Measurements from ENCODE around the gene CNIH3.

Gene CNIH3

DNA sequence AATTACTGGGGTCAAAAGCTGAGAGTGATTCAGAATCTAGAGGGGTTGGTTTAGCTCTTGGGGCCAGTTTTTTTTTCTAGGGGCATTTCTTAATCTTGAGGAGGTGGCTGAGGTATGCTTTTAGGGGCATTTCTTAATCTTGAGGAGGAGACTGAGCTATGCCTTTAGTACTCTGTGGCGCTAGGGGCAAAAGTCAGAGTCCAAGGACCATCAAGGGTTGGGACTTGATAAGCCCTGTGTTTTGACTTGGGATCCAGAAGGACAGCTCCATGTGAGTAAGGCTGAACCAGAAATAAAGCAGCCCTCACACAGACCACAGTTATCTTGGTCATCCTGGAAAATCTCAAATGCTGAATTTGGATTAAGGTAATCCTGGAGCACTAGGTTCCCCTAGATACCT, 3.9 kb upstream of the CNIH3 start:
- H3K4me1 ChIP-seq (ENCODE audit: control insufficient read depth in 2 of 2, insufficient read depth in 2 of 2, low read length in 2 of 2), result peaks cover 2 to 5% of the 10 kb centered on the region in 2 donors
- no peak overlapping the region for H3K27ac ChIP-seq (ENCODE audit: low read depth in 2 of 2, low read length in 2 of 2)
- no peak overlapping the region for H3K4me3 ChIP-seq (ENCODE audit: low read length in 2 of 2)
- no peak overlapping the region for H3K9ac ChIP-seq (ENCODE audit: low read depth in 1 of 2, low read length in 2 of 2)
- H3K36me3 ChIP-seq (ENCODE audit: control insufficient read depth in 2 of 2, insufficient read depth in 2 of 2, low read length in 2 of 2), result no peaks in the 10 kb centered on the region
- H3K9me3 ChIP-seq (ENCODE audit: control insufficient read depth in 2 of 2, low read length in 2 of 2), result no peaks in the 10 kb centered on the region
- H3K27me3 ChIP-seq (ENCODE audit: control insufficient read depth in 2 of 2, insufficient read depth in 2 of 2, low read length in 2 of 2), result peaks cover 17 to 21% of the 10 kb centered on the region in 2 donors

DNA sequence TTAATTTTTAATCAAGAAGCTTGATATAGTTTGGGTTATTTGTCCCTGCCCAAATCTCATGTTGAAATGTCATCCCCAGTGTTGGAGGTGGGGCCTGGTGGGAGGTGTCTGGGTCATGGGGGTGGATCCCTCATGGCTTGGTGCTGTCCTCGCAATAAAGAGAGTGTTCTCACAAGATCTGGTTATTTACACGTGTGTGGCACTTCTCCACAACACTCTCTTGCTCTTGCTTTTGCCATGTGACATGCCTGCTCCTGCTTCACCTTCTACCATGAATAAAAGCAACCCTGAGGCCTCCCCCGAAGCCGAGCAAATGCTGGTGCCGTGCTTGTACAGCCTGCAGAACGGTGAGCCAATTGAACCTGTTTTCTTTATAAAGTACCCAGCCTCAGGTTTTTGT, 2.6 kb upstream of the CNIH3 start:
- no peak overlapping the region for H3K9ac ChIP-seq (ENCODE audit: low read depth in 1 of 2, low read length in 2 of 2)
- H3K27me3 ChIP-seq (ENCODE audit: control insufficient read depth in 2 of 2, insufficient read depth in 2 of 2, low read length in 2 of 2), result peaks cover 27 to 33% of the 10 kb centered on the region in 2 donors
- no peaks in the 10 kb centered on the region for H3K36me3 ChIP-seq (ENCODE audit: control insufficient read depth in 2 of 2, insufficient read depth in 2 of 2, low read length in 2 of 2)
- H3K27ac ChIP-seq (ENCODE audit: low read depth in 2 of 2, low read length in 2 of 2), result no peak overlapping the region
- H3K4me1 ChIP-seq (ENCODE audit: control insufficient read depth in 2 of 2, insufficient read depth in 2 of 2, low read length in 2 of 2), result peaks cover 2 to 5% of the 10 kb centered on the region in 2 donors
- H3K4me3 ChIP-seq (ENCODE audit: low read length in 2 of 2), result no peak overlapping the region
- no peaks in the 10 kb centered on the region for H3K9me3 ChIP-seq (ENCODE audit: control insufficient read depth in 2 of 2, low read length in 2 of 2)

DNA sequence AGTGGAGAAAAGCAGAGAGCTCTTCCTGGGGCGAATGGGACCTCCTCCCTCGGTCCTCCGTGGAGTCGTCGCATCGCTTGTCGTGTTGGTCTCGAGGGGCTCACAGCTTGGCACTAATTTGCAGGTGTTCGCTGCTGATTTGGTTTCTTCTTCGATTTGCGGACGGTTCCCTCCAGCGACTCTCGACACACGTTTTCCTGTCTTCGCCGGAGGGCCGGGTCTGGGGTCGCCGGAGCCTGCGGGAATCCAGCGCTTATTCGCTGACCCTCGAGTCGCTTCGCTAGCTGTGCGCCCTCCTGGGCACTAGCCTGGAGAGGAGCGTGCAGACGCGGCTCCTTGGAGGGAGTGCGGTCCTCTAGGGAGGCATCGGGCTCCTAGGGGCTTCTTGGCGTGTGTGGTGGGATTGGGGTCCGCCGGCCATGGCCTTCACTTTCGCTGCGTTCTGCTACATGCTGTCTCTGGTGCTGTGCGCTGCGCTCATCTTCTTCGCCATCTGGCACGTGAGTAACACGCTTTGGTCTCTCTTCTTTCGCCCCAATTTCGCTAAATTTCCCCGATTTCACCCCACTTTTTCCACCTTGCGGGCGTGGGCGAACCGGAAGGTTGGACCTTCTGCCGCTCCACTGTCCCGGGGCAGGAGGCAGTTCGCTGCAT, 766 bp downstream of the CNIH3 start:
- H3K4me1 ChIP-seq (ENCODE audit: control insufficient read depth in 2 of 2, insufficient read depth in 2 of 2, low read length in 2 of 2), result peaks cover 2 to 5% of the 10 kb centered on the region in 2 donors
- H3K36me3 ChIP-seq (ENCODE audit: control insufficient read depth in 2 of 2, insufficient read depth in 2 of 2, low read length in 2 of 2), result no peaks in the 10 kb centered on the region
- H3K27me3 ChIP-seq (ENCODE audit: control insufficient read depth in 2 of 2, insufficient read depth in 2 of 2, low read length in 2 of 2), result peaks cover 36 to 37% of the 10 kb centered on the region in 2 donors
- H3K4me3 ChIP-seq (ENCODE audit: low read length in 2 of 2), result peak overlapping the region; percentile 41
- H3K27ac ChIP-seq (ENCODE audit: low read depth in 2 of 2, low read length in 2 of 2), result no peak overlapping the region
- H3K9ac ChIP-seq (ENCODE audit: low read depth in 1 of 2, low read length in 2 of 2), result no peak overlapping the region
- H3K9me3 ChIP-seq (ENCODE audit: control insufficient read depth in 2 of 2, low read length in 2 of 2), result no peaks in the 10 kb centered on the region

DNA sequence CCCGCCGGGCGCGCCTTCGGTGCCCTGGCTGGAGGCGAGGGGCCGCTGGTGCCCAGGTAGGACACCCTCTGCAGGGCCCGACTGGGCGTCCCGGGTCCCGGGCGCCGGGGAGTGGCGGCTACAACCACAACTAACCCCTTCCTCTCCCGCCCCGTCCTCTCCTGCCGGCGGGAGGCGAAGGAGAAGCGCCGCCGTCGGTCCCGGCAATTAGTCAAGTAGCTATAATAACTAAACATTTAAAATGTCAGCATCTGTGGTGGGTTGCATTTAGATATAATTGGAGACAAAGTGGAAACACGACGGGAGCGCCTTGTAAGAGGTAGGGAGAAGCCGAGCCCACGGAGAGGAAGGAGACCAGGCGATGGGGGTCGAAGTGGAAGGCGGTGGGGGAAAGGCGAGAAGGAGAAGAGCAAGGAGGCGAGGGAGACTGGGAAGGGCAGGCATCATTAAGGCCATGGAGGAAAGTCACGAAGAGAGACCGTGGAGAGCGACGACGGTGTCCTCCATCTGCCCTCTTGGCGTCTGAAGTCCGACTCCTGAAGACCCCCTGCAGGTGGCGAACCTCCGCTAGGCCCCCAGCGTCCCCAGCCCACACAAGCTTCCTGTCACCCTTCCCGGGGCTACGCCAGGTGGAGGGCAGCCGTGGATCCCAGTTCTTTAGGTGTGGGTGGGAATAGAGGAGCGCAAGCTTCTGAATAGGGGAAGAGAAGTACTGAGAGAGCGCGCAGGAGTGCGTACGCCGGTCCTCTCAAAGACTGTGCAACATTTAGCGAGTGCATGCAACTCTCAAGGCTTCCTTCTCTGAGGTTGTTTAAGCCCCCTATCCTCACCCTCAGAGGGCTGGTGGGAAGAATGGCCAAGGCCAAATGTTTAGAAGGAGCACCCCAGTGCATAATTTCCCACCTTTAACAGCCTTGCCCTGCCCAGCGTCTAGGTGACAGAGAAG, 1.6 kb downstream of the CNIH3 start:
- no peaks in the 10 kb centered on the region for H3K36me3 ChIP-seq (ENCODE audit: control insufficient read depth in 2 of 2, insufficient read depth in 2 of 2, low read length in 2 of 2)
- no peak overlapping the region for H3K9ac ChIP-seq (ENCODE audit: low read depth in 1 of 2, low read length in 2 of 2)
- no peaks in the 10 kb centered on the region for H3K9me3 ChIP-seq (ENCODE audit: control insufficient read depth in 2 of 2, low read length in 2 of 2)
- H3K27me3 ChIP-seq (ENCODE audit: control insufficient read depth in 2 of 2, insufficient read depth in 2 of 2, low read length in 2 of 2), result peaks cover 36 to 37% of the 10 kb centered on the region in 2 donors
- no peak overlapping the region for H3K27ac ChIP-seq (ENCODE audit: low read depth in 2 of 2, low read length in 2 of 2)
- H3K4me3 ChIP-seq (ENCODE audit: low read length in 2 of 2), result no peak overlapping the region
- H3K4me1 ChIP-seq (ENCODE audit: control insufficient read depth in 2 of 2, insufficient read depth in 2 of 2, low read length in 2 of 2), result peaks cover 2 to 8% of the 10 kb centered on the region in 2 donors

DNA sequence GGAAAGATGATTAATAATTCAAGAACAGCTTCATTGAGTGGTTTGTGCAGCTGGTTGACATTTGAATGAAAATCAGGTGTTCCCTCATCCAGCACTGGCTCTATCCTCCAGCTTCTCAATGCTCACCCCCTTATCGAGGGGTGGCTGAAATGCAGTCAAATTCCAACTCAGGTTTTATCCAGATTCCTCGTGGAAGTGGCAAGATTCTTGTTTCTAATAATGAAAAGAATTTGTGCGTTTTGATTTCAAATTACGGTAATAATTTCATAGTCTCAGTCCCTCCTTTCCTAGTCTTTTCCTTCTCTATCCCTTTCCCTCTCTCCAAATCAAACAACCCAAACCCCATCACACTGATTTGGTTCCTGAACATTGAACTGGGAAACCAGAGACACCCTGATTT, 3.1 kb downstream of the CNIH3 start:
- Histone ChIP-seq H3K4me3 (ENCODE audit: low read length in 2 of 2) (no peak overlapping the region), H3K4me1 (ENCODE audit: control insufficient read depth in 2 of 2, insufficient read depth in 2 of 2, low read length in 2 of 2) (peaks cover 4 to 11% of the 10 kb centered on the region in 2 donors), H3K27me3 (ENCODE audit: control insufficient read depth in 2 of 2, insufficient read depth in 2 of 2, low read length in 2 of 2) (peaks cover 36 to 37% of the 10 kb centered on the region in 2 donors), H3K9ac (ENCODE audit: low read depth in 1 of 2, low read length in 2 of 2) (no peak overlapping the region), H3K9me3 (ENCODE audit: control insufficient read depth in 2 of 2, low read length in 2 of 2) (no peaks in the 10 kb centered on the region), H3K27ac (ENCODE audit: low read depth in 2 of 2, low read length in 2 of 2) (no peak overlapping the region), H3K36me3 (ENCODE audit: control insufficient read depth in 2 of 2, insufficient read depth in 2 of 2, low read length in 2 of 2) (no peaks in the 10 kb centered on the region)

DNA sequence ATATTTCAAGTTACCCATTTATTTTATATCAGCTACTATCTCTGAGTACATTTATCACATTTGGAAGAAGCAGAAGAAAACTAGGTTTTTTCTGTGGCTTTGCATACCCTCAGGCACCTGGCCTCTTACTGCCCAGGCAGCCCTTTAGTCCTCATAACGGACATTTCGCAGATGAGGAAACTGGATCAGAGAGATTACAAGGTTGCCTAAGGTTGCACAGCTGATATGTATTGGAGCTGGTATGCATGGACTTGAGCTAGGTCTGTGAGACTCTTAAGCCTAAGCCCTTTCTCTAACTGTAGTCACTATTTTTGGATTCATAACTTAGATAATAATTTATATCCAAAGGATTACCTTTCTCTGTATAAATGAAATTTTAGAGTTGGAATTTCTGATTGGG, 4.0 kb downstream of the CNIH3 start:
- H3K27ac ChIP-seq (ENCODE audit: low read depth in 2 of 2, low read length in 2 of 2), result no peak overlapping the region
- no peak overlapping the region for H3K9ac ChIP-seq (ENCODE audit: low read depth in 1 of 2, low read length in 2 of 2)
- H3K4me3 ChIP-seq (ENCODE audit: low read length in 2 of 2), result no peak overlapping the region
- H3K36me3 ChIP-seq (ENCODE audit: control insufficient read depth in 2 of 2, insufficient read depth in 2 of 2, low read length in 2 of 2), result no peaks in the 10 kb centered on the region
- H3K27me3 ChIP-seq (ENCODE audit: control insufficient read depth in 2 of 2, insufficient read depth in 2 of 2, low read length in 2 of 2), result peaks cover 33 to 35% of the 10 kb centered on the region in 2 donors
- H3K4me1 ChIP-seq (ENCODE audit: control insufficient read depth in 2 of 2, insufficient read depth in 2 of 2, low read length in 2 of 2), result peaks cover 7 to 11% of the 10 kb centered on the region in 2 donors
- H3K9me3 ChIP-seq (ENCODE audit: control insufficient read depth in 2 of 2, low read length in 2 of 2), result no peaks in the 10 kb centered on the region

DNA sequence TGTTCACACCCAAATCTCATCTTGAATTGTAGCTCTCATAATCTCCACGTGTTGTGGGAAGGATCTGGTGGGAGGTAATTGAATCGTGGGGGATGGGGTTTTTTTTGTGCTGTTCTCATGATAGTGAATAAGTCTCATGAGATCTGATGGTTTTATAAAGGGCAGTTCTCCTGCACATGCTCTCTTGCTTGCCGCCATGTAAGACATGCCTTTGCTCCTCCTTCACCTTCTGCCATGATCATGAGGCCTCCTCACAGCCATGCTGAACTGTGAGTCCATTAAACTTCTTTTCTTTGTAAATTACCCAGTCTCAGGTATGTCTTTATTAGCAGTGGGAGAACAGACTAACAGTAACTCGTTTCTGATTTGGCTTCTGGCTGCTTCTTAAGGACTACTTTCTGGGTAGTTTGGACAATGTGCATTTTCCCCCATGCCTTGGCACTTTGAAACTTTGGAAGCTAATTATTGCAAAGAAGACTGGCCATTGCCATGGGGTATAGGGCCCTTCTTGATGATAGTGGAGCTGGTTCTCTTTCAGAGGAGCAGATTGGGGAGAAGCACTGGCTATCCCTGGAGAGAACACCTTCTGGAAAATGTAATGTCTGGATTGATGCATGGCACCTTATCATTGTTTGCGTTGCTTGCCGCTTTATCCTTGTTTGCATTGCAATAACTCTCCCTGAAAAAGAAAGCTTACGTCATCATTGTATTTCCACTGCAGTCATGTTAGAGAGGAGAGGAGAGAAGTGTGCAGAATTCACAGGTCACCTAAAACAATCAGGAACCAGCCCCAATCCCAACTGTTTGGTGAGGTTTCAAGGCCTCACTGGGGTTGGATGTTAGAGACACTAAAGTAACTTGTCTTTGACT, 5.9 kb downstream of the CNIH3 start:
- no peak overlapping the region for H3K27ac ChIP-seq (ENCODE audit: low read depth in 2 of 2, low read length in 2 of 2)
- H3K27me3 ChIP-seq (ENCODE audit: control insufficient read depth in 2 of 2, insufficient read depth in 2 of 2, low read length in 2 of 2), result peaks cover 18 to 21% of the 10 kb centered on the region in 2 donors
- no peak overlapping the region for H3K4me3 ChIP-seq (ENCODE audit: low read length in 2 of 2)
- H3K9me3 ChIP-seq (ENCODE audit: control insufficient read depth in 2 of 2, low read length in 2 of 2), result no peaks in the 10 kb centered on the region
- H3K36me3 ChIP-seq (ENCODE audit: control insufficient read depth in 2 of 2, insufficient read depth in 2 of 2, low read length in 2 of 2), result no peaks in the 10 kb centered on the region
- H3K4me1 ChIP-seq (ENCODE audit: control insufficient read depth in 2 of 2, insufficient read depth in 2 of 2, low read length in 2 of 2), result peaks cover 5 to 6% of the 10 kb centered on the region in 2 donors
- H3K9ac ChIP-seq (ENCODE audit: low read depth in 1 of 2, low read length in 2 of 2), result no peak overlapping the region

DNA sequence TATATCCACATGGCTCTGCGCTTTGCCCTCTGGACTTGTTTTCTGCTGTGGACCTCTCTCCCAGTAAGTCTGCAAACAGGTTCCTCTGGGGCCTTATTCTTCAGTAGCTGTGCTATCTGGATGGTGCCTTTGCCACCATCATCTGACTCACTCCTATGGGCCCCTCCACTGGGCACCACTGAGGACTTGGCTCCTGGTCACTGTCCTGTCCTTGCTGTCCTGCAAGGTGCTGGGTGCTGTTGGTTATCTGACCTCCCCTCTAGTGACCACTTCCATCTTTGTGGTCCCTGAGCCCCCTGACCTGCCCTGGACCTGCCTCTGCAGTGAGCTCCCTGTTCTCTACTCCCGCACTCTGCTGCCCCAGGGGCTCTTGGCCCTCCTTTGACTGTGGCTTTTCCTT, 6.7 kb downstream of the CNIH3 start:
- Histone ChIP-seq H3K36me3 (ENCODE audit: control insufficient read depth in 2 of 2, insufficient read depth in 2 of 2, low read length in 2 of 2) (no peaks in the 10 kb centered on the region), H3K27me3 (ENCODE audit: control insufficient read depth in 2 of 2, insufficient read depth in 2 of 2, low read length in 2 of 2) (peaks cover 10 to 14% of the 10 kb centered on the region in 2 donors), H3K9ac (ENCODE audit: low read depth in 1 of 2, low read length in 2 of 2) (no peak overlapping the region), H3K4me3 (ENCODE audit: low read length in 2 of 2) (no peak overlapping the region), H3K27ac (ENCODE audit: low read depth in 2 of 2, low read length in 2 of 2) (no peak overlapping the region), H3K4me1 (ENCODE audit: control insufficient read depth in 2 of 2, insufficient read depth in 2 of 2, low read length in 2 of 2) (peaks cover 5 to 6% of the 10 kb centered on the region in 2 donors), H3K9me3 (ENCODE audit: control insufficient read depth in 2 of 2, low read length in 2 of 2) (no peaks in the 10 kb centered on the region)

DNA sequence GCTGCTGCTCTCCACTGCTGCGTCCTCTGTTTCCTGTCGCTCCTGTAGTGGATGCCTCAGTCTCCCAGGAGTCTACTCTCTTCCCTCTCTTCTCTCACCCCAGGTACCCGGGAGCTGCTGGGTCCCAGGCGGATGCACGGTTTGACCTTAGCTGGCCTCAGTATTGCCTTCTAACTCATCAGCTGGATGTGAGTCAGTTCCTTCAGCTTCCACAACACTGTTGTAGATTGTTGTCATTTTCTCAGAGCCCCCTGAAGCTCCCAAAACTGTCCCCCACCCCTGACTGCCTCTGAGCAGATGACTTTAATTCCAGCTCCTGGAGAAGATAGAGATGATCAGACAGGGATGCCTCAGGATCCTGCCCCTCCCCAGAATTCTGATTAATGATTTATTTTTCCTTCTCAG, 7.2 kb downstream of the CNIH3 start:
- Histone ChIP-seq H3K36me3 (ENCODE audit: control insufficient read depth in 2 of 2, insufficient read depth in 2 of 2, low read length in 2 of 2) (no peaks in the 10 kb centered on the region), H3K27me3 (ENCODE audit: control insufficient read depth in 2 of 2, insufficient read depth in 2 of 2, low read length in 2 of 2) (peaks cover 5 to 9% of the 10 kb centered on the region in 2 donors), H3K27ac (ENCODE audit: low read depth in 2 of 2, low read length in 2 of 2) (no peak overlapping the region), H3K4me1 (ENCODE audit: control insufficient read depth in 2 of 2, insufficient read depth in 2 of 2, low read length in 2 of 2) (peaks cover 5 to 6% of the 10 kb centered on the region in 2 donors), H3K9ac (ENCODE audit: low read depth in 1 of 2, low read length in 2 of 2) (no peak overlapping the region), H3K4me3 (ENCODE audit: low read length in 2 of 2) (peak overlapping the region in 1 of 2 donors; percentile 7), H3K9me3 (ENCODE audit: control insufficient read depth in 2 of 2, low read length in 2 of 2) (no peaks in the 10 kb centered on the region)
